NCI-H1092 treated with DMSO at 0.1 percent for 48 hours (cell line): Measurements from ENCODE around the gene CBLB.

ENCODE experiments used
- DNase-seq: peaks from one replicate; lab custom pipeline; 2025; lab: John Stamatoyannopoulos, UW

CBLB gene

DNA sequence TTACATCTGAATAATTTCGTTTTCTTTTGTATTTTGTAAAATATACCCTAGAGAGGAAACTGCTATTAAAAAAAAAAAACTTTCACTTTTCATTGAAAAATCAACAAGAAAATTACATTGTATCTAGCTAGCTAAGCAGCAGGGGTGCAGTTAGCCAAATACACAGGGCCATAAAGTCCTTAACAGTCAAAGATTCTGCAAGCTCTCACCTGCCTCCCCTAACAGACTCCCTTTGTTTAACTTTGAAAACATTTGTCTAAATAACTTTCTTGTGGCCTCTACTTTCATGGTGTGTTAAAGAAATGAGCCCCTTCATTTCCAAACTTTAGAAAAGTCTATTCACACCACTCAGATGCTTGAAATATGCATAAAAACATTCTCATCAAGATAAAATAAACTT, 23.3 kb downstream of the CBLB start:
- DNase-seq, result no peak

DNA sequence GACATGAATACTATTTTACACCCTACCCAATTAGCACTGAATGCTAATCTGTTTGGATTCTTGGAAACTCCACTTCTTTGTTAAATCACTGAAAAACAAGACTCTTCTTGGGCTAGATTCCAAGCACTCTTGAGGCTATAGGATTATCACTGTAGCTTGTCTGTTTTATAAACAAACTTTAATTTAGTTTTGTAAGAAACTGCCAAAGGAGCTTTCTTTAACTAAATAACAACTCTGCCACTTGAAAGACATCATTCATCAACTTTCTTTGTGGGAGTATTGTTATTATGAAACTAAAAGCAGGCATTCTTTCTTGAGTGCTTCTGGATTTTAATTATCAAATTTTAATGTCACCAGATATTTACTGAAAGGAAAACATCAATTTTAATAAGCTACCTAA, 24.1 kb downstream of the CBLB start:
- no peak for DNase-seq

DNA sequence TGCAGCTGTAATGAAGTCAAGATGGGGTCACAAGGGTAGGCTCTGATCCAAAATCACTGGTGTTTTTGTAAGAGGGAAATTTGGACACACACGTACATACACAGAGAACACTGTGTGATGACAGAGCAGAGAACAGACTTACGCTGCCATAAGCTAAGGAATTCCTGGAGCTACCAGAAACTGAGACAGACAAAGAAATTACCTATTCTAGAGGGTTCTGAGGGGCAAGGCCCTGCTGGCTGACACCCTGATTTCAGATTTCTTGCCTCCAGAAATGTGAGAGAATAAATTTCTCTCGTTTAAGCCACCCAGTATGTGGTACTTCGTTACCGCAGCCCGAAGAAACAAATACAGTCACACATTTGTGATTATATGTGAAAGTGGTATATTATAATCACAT, 24.8 kb downstream of the CBLB start:
- no peak for DNase-seq

DNA sequence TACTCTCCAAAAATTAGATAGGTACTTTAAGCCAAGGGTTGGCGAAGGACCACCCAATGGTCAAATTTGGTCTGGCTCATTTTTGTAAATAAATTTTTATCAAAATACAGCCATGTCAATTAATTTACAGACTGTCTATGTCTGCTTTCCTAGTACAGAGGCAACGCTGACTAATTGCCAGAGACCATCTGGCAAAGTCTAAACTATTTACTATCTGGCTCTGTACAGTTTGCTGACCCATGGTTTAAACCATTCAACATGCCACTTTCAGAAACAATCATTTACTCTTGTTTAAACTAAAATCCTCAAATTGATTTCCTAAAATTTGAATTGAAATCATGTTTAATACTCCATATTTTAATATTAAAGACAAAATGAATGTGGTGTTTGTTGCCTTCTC, 25.9 kb downstream of the CBLB start:
- DNase-seq, result no peak

DNA sequence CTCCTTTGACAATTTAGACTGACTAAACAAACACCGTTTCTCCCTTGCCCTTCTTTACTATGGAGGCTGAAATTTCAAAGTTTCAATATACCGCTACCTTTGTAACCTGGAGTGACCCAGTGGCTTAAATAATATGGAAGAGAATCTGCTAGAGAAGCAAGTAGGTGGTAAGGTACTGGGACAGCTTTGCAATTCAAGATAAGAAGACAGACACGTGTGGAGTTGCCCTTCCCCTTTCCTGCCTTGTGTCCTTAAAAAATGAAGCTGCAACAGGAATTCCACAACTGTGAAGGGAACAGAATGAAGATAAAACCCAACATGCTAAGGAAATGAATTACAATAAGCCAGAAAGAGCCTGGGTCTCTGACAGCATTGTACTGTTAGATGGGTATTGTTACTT, 26.4 kb downstream of the CBLB start:
- DNase-seq, result no peak

DNA sequence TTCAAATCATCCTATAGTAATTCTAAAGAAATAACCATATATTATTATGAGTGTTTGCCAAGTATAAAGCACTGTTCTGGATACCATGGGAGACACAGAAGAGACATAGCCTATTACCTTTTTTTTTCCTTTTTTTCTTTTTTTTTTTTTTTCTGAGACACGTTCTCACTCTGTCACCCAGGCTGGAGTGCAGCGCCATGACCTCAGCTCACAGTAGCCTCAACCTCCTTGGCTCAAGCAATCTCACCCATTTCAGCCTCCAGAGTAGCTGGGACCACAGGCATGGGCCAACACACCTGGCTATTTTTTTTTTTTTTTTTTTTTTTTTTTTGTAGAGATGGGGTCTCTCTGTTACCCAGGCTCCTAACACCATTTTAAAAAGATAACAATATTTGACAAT, 30.9 kb downstream of the CBLB start:
- DNase-seq, result no peak

DNA sequence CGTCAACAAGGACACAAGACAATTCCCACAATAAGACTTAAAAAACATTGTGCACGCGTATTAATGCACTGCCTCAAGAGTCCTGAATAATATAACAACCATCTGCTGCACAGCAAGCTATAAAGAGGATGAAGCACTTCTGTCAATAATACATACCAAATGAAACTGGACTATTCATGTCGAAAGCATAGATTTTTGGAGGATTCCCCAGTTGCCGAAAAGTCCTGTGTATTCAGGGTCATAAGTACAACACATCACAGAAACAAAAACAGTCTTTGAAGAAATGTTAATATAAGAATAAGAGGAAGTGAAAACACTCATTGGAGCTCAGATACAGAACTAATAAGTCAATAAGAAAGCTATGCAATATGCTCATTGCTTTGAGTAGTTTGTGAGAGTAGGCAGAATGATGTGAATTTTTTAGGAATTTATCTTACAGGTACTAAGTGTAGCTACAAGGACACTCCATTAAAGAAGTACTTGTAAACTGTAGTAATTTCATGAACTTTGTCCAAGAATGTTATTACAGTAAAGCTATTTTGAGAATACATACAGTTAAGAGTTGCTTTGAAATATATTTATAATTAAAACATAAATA, 31.6 kb downstream of the CBLB start:
- peak; percentile 38 for DNase-seq

DNA sequence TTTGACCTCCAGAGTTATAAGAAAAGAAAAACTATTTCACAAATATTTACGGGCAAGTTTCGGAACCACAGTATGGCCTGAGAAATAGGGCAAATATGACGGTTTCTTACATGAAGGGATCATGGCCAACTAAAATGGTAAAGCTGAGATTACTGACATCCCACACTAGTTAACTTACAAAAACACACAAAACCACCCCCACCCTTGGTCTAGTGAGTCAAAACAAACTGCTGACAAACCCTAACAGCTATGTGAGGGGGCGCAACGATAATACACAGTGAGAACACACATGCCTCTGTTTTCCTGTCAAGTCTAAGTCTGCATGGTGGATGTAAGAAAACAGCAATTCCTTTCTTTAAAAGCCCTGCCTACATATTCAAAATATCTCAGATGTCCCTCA, 32.3 kb downstream of the CBLB start:
- DNase-seq, result no peak

DNA sequence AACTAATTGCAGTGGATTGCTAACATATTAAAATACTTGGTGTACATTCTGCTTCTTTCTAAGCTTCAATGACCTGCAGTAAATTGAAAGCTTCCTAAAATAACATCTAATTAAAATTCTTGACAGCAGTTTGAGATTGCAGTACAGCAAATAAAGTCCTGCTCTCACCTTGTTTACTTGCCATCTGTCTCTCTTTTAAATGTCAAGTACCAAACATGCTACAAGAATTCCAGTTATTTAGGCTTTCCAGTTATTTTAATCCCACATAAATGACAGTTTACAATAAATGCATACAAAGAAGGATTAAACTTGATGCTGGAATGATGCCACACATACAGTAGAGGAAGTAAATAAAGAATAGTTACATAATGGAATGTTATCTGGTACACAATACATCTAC, 33.2 kb downstream of the CBLB start:
- no peak for DNase-seq

DNA sequence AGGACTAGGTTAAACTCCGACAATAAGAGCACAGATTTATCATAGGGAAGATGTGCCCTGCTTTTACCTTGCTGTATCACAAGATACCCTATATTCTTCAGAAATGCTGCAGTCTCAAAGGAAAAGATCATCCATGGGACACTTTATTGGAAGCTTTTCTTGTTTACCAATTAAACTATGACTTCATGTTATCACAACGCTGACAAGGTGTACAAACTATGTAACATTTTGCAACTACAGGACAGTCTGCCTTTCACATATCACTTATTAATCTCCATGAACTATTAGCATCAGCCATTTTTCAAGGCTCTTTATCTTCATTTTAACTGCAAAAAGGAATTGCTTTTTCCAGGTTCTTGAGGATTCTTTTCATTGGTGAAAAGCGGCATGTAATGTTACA, 34.0 kb downstream of the CBLB start:
- no peak for DNase-seq

DNA sequence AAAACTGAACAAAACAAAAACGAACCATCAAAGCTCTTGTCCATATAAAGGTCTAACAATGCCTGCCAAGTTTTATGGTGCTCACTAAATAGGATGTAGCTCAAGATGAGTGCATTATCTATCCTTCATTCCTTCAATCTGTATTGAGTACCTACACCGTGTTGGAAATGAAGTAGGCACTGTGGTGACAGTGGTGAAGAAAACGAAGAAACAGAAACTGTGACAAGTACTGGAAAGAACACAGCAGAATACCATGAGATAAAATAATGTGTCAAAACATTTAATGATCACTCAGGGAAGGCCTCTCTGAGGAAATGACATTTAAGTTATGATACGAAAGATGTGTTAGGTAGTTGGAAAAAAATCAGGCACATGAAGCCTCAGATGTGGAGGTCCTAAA, 36.2 kb downstream of the CBLB start:
- no peak for DNase-seq

DNA sequence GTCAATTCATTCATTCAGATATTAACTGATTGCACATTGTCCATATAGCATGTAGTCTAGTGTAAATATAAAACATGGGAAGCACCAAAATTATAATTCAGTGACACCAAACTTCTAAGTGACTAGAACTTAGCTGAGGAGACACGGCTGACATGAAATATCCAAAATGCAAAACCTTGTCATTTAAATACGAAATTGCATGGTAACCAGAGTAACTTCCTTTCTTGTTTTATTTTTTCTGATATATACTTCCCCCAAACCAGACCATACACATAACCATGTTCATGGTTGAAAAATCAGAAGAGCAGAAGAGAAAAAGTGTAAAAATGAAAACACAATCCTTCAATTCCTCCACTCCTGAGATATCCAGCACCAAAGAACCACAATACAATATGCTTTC, 38.0 kb downstream of the CBLB start:
- no peak for DNase-seq

DNA sequence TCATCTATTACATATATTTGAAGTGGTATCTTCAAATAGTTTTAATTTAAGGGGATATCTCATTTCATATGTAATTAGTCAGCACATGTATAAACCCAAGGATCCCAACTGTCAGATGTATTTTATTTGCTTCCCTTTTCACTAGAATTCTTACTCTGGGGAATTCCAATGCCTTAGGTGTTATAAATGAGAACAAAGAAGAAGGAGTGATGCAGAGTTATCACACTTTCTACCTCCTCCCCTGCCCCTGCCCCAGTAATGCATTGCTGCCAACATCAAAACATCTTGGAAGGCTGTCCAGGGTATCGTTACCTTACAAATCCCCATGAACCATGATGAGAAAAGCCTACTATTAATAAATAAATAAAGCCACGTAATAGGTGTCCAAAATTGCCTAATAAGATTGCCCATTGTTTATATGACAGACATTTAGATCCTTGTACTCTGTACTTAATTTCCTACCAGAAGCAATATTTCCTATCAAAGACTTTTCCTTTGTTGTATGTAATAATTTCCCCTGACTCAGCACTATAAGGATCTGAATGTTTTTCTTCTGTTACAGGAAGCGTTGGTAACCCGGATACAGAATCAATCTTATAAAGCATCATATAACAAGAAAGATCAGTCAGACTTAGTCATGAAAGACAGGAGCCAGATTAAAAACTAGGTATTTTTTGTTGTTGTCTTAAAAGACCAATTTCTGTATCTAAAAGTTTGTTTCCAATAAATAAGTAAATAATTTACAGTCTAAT, 38.8 kb downstream of the CBLB start:
- DNase-seq, result no peak

DNA sequence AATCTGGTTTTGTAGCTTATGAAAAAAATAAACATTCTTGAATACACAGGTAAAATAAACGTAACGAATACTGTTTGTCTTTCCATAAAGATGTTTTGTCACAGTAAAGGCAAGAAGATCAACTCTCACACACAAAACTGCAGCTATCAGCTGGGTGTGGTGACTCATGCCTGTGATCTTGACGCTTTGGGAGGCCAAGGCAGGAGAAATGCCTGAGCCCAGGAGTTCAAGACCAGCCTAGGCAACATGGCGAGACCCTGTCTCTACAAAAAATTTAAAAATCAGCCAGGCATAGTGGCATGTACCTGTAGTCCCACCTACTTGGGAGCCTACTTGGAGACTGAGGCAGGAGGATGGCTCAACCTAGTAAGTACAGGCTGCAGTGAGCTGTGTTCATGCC, 39.6 kb downstream of the CBLB start:
- DNase-seq, result no peak

DNA sequence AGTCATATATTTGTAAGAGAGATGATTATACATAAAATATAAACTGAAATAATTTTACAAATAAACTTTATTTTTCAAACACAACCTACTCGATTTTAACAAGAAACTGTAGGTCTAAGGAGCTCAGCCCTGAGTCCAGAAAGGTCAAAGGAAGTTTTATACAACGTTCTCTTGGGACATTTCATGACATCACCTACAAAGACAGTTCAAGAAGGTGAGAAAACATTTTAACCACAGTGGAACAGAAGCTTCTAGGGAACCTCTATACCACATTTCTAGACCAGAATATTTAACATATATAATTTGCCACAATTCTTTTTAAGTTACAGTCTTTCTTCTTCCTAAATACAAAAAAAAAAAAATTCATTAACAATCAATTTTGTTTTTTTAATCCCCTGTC, 40.1 kb downstream of the CBLB start:
- DNase-seq, result no peak

DNA sequence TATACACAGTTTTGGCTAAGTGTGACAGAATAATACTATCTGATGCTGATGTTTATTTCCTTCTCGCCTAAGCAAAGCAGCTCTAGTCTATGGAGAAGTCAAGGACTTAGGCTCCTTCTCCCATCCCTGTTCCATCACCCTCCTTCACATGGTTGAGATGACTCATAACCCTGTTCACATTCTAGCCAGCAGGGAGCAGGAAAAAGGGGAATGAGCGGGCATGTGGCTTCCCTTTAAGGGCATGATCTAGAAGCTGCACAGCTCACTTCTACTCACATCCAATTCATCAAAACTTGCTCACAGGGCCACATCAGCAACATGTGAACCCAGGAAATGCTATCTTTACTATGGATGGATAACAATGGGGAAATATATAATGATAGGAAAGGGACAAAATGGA, 40.9 kb downstream of the CBLB start:
- DNase-seq, result no peak

DNA sequence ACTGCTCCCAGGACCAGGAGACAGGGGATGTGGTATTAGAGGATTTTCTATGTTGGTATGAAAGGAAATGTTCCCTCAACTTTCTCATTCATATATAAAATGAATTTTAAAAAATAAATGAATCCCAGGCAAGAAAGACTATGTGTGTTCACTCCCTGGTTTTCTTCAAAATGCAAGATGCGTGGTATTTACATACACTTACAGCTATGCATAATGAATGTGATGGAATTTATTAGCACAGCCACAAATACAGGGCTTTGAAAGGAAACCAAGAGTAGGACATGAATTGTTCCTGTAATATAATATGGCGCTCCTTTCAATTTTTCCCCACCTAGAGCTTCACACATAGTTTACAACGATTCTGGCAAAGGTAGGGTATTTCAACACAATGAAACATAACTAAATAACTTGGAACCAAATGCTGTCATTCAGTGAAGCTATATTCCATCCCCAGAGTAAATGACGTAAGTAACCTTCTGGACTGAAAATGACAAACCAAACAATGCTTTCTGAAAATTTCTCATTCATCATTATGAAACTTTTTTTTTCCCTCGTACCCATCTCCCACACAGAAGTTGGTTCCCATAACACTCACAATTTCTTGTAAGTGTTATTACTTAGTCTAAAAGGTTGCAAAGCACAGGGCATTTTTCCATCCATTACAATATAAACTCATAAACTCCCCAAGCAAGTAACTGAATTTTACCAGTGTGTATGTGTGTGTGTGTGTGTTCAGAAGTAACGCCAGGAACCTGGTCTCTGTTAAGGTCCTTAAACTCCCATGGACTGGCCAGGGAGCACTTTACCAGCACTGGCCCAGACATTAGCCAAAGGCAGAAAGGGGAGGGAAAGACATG, 41.8 kb downstream of the CBLB start:
- no peak for DNase-seq

DNA sequence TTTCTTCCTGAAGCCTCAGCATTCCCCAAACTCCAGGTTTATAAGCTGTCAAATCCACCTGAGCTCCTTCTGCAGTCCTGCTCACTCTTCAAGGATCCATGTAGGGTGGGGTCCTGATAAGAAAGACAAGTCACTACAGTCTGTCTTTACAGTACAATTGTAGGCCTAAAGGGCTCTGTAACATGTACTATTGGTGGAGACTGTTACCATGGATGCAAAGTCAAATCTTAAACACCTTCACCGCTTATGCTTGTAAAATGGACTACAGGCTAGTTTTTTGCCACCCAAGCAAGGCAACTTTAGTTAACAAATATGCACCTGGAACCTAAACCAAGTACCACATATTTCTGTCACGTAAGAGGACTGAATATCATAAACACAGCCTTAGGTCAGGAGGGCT, 44.7 kb downstream of the CBLB start:
- DNase-seq, result no peak

DNA sequence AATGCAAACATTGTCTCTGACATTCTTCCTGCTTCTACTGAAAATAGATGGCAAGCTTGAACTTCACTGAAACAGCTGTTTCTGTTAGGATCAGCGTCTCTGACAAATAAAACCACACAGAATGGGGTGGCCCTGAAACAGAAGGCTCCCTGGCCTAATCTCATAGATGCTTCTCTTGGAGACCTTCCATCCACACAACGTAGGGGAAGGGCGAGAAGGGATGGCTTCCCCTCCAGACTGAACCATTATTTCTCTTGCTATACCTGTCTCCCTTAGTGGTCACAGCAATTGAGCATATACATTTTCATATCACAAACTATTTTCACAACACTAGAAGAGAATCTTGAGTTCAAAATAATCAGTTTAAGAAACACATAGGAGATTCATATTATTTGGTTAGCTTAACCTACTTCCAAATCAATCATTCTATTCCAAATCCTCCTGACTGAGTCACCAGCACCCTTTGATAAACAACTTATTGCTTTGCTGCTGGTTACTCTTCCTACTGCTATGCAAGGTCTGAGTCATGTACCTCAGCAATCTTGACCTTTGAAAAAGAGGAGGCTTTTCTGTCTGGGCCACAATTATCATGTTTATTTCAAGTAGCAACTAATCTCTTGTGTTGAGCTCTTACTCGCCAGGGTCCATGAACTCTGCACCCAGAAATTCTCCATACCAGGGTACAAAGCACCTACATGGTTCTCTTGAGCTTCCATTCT, 45.5 kb downstream of the CBLB start:
- DNase-seq, result no peak

DNA sequence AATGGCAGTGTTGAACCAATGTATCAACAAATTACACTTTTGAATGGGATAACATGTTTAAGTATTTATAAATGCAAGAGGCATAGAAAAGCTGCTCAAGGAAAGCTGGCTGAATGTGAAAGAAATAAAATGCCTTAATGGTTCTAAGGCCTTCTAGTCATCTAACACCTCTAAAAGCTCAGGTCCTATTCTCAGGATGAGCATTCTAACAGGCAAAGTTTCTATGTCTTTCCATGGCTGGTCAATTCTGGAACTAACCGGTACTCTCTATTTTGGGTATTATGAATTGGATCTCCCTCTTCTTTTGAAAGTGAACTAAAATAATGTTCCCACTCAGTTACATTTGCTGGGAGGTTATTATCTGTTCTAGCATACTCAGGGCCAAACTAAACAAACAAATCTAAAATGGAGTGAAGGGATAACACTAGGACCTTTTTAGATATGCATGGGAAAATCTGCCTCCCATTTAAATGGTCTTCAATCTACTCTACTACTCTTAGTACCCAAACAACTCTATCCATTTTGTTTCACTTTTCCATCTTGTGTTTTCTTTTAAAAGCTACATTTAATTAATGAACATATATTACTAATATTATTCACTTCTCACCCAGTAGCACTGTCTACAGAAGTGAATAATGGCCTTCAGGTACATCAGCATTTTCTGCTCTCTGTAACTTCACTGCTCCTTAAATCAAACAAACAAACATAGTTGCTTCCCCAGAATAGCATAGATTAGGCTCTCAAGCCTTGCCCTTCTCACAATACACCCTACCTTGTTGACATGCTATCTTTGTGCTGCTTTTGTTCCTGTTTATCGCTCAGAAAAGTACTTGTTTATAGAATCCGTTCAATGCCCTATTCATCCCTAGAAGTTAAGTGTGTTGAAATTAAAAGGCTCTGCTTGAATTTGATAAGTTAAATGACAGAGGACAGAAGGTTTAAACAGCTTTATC, 46.4 kb downstream of the CBLB start:
- no peak for DNase-seq

DNA sequence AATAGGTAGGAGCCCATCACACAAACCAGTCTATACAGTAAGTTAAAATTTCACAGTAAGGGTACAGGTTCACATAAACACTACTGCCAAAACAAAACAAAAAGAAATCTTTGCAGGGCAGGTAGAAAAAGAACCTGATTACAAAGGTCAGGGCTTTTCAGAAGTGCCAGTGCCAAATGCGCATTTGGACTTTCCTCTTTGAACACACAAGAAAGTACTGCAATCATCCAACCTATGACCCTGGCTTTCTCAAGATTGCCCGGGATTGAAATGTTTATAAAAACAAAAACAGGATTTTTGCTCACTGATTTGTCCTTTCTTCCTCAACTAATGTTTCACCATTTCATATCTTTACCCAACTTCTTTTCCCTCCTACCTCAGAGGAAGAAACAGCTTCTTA, 47.4 kb downstream of the CBLB start:
- no peak for DNase-seq
